ENCODE measurements around the gene PTPRE.

- TF ChIP-seq POLR2A (IDR thresholded peaks at IDR 0.05; ENCODE audit: low read depth, low read length) (no peak), TAF1 (IDR thresholded peaks at IDR 0.05; ENCODE audit: low read depth, low read length) (no peak), SPI1 (IDR thresholded peaks at IDR 0.05; ENCODE audit: low read depth, low read length) (no peak), POLR2AphosphoS5 (IDR thresholded peaks at IDR 0.05; ENCODE audit: low read depth, low read length) (no peak)
Measured at GRCh38 chr10:128029290-128029651, 122.4 kb downstream of the PTPRE start.
